ENCODE measurements around the gene IFNA5. TPM values are rescaled to one million over a fixed set of nuclear protein-coding genes. Genes with fewer than 3 reads are reported as not detected.

IFNA5 gene
- total RNA-seq, 1 donor from 2014 or later = not detected

GRCh38 chr9:21322911-21323461, 17.9 kb upstream of the IFNA5 start:
- Mint-ChIP-seq H3K9me3 (ENCODE audit: low read depth) (no peaks in the 10 kb centered on the region), H3K27me3 (no peaks in the 10 kb centered on the region), H3K27ac (no peak overlapping the region), H3K4me1 (ENCODE audit: low read depth) (peaks cover 7% of the 10 kb centered on the region), H3K4me3 (ENCODE audit: low read depth) (no peak overlapping the region), H3K36me3 (ENCODE audit: insufficient read depth) (peaks cover 3% of the 10 kb centered on the region)
- no peak for DNase-seq (ENCODE audit: low spot score, unreplicated experiment)
- TF ChIP-seq, protein P1, sequence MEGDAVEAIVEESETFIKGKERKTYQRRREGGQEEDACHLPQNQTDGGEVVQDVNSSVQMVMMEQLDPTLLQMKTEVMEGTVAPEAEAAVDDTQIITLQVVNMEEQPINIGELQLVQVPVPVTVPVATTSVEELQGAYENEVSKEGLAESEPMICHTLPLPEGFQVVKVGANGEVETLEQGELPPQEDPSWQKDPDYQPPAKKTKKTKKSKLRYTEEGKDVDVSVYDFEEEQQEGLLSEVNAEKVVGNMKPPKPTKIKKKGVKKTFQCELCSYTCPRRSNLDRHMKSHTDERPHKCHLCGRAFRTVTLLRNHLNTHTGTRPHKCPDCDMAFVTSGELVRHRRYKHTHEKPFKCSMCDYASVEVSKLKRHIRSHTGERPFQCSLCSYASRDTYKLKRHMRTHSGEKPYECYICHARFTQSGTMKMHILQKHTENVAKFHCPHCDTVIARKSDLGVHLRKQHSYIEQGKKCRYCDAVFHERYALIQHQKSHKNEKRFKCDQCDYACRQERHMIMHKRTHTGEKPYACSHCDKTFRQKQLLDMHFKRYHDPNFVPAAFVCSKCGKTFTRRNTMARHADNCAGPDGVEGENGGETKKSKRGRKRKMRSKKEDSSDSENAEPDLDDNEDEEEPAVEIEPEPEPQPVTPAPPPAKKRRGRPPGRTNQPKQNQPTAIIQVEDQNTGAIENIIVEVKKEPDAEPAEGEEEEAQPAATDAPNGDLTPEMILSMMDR (IDR thresholded peaks at IDR 0.05; ENCODE audit: unreplicated experiment) = no peak

GRCh38 chr9:21320465-21320864, 15.4 kb upstream of the IFNA5 start:
- H3K9me3 Mint-ChIP-seq (ENCODE audit: low read depth) = no peaks in the 10 kb centered on the region
- no peak overlapping the region for H3K4me3 Mint-ChIP-seq (ENCODE audit: low read depth)
- H3K36me3 Mint-ChIP-seq (ENCODE audit: insufficient read depth) = peaks cover 3% of the 10 kb centered on the region
- TF ChIP-seq, protein P1 (IDR thresholded peaks at IDR 0.05; ENCODE audit: unreplicated experiment) = no peak
- no peak for DNase-seq (ENCODE audit: low spot score, unreplicated experiment)
- peaks cover 21% of the 10 kb centered on the region for H3K27me3 Mint-ChIP-seq
- peaks cover 7% of the 10 kb centered on the region for H3K4me1 Mint-ChIP-seq (ENCODE audit: low read depth)
- no peak overlapping the region for H3K27ac Mint-ChIP-seq

GRCh38 chr9:21317956-21318923, 13.1 kb upstream of the IFNA5 start:
- no peak for DNase-seq (ENCODE audit: low spot score, unreplicated experiment)
- Mint-ChIP-seq H3K27ac (no peak overlapping the region), H3K36me3 (ENCODE audit: insufficient read depth) (peaks cover 3% of the 10 kb centered on the region)

GRCh38 chr9:21316860-21317259, 11.7 kb upstream of the IFNA5 start:
- no peak overlapping the region for H3K4me3 Mint-ChIP-seq (ENCODE audit: low read depth)
- H3K27me3 Mint-ChIP-seq = peaks cover 34% of the 10 kb centered on the region
- no peak overlapping the region for H3K27ac Mint-ChIP-seq
- H3K9me3 Mint-ChIP-seq (ENCODE audit: low read depth) = no peaks in the 10 kb centered on the region
- DNase-seq (ENCODE audit: low spot score, unreplicated experiment) = no peak
- no peaks in the 10 kb centered on the region for H3K36me3 Mint-ChIP-seq (ENCODE audit: insufficient read depth)
- peaks cover 7% of the 10 kb centered on the region for H3K4me1 Mint-ChIP-seq (ENCODE audit: low read depth)
- TF ChIP-seq, protein P1 (IDR thresholded peaks at IDR 0.05; ENCODE audit: unreplicated experiment) = no peak

More at GRCh38 chr9:21317956-21318923, 13.1 kb upstream of the IFNA5 start:
- Mint-ChIP-seq H3K9me3 (ENCODE audit: low read depth) (no peaks in the 10 kb centered on the region), H3K27me3 (peaks cover 34% of the 10 kb centered on the region), H3K4me1 (ENCODE audit: low read depth) (peaks cover 7% of the 10 kb centered on the region), H3K4me3 (ENCODE audit: low read depth) (no peak overlapping the region)
- TF ChIP-seq, protein P1 (IDR thresholded peaks at IDR 0.05; ENCODE audit: unreplicated experiment) = peak; percentile 77

DNA sequence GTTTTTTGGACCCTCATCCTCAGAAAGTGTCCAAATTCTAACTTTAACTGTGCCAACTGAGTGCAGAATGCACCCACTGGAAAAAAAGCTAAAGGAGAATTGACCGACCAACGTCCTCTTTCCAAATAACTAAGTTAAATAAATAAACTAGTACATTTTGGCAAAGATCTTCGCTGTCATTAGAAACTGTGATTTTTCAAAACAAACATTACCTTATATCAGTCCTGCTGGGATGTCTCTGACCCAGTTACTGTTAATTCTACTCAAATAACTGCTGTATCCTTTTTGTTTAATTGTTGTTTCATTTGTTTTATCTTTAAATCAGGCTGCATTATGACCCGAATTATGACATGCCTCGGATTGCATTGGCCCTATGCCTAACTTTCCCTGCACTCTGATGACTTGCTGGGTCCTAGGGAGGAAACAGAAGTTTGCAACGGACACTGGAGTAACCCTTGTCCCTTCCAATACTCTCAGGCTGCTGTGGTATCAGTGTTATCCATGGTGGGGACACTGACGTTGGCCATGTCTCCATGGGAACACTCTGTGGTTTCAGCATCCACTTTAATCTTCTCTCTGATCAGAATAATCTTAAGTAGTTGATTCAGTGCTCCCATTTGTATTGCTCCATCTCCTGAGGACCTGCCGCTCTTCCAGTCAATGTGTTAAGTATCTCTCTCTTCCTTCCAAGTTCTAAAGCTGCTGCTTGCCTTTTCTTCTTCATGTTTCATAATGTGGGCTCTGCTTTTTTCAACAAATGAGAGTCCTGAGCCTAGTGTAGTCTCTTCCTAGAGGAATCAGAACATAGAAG, 11.1 kb upstream of the IFNA5 start:
- peaks cover 34% of the 10 kb centered on the region for H3K27me3 Mint-ChIP-seq
- peaks cover 3% of the 10 kb centered on the region for H3K4me1 Mint-ChIP-seq (ENCODE audit: low read depth)
- H3K27ac Mint-ChIP-seq = no peak overlapping the region
- no peak for DNase-seq (ENCODE audit: low spot score, unreplicated experiment)
- H3K36me3 Mint-ChIP-seq (ENCODE audit: insufficient read depth) = no peaks in the 10 kb centered on the region
- H3K4me3 Mint-ChIP-seq (ENCODE audit: low read depth) = no peak overlapping the region
- TF ChIP-seq, protein P1 (IDR thresholded peaks at IDR 0.05; ENCODE audit: unreplicated experiment) = no peak
- H3K9me3 Mint-ChIP-seq (ENCODE audit: low read depth) = no peaks in the 10 kb centered on the region

All from progenitor cell of endocrine pancreas (in vitro differentiated cells).